Type B pancreatic cell (in vitro differentiated cells): Measurements from ENCODE around the gene SMPD3. TPM values are rescaled to one million over a fixed set of nuclear protein-coding genes. Genes with fewer than 3 reads are reported as not detected.

Experiments
- DNase-seq: peaks from one replicate; pipeline ENCODE4 v3.0.0; 2021; ENCODE audit warnings: mixed read lengths; ENCODE audit not compliant: unreplicated experiment; ENCODE audit errors: extremely low spot score
- H3K27ac Mint-ChIP-seq: 2 replicates; pipeline ENCODE4 v1.8.0; 2021; ENCODE audit warnings: mild to moderate bottlenecking, mixed read lengths
- H3K27me3 Mint-ChIP-seq: 2 replicates; pipeline ENCODE4 v1.8.0; 2021; ENCODE audit warnings: mixed read lengths
- H3K36me3 Mint-ChIP-seq: 2 replicates; pipeline ENCODE4 v1.8.0; 2021; ENCODE audit warnings: mixed read lengths
- H3K4me1 Mint-ChIP-seq: one replicate; pipeline ENCODE4 v1.8.0; 2021; ENCODE audit warnings: mixed read lengths; ENCODE audit not compliant: unreplicated experiment
- H3K4me3 Mint-ChIP-seq: 2 replicates; pipeline ENCODE4 v1.8.0; 2021; ENCODE audit warnings: mild to moderate bottlenecking, mixed read lengths
- H3K9me3 Mint-ChIP-seq: 2 replicates; pipeline ENCODE4 v1.8.0; 2021; ENCODE audit warnings: mixed read lengths
- CTCF ChIP-seq: fragments of 200-600 bp; sonication (generic); conservative IDR thresholded peaks from 2 replicates; pipeline ENCODE4 v1.5.0; 2021; ENCODE audit warnings: antibody characterized with exemption, mild to moderate bottlenecking
- total RNA-seq: library from RNA; stranded (reverse); gene quantifications from 2 replicates; pipeline ENCODE4 v1.2.1, GENCODE V29; 2021; ENCODE audit warnings: low replicate concordance

The SMPD3 gene
- total RNA-seq, 1 donor from 2014 or later, result 4.5 TPM

GRCh38 chr16:68416057-68417046 is 32.0 kb downstream of the SMPD3 start:
- H3K36me3 Mint-ChIP-seq, result no peaks in the 10 kb centered on the region
- peaks cover 18% of the 10 kb centered on the region for H3K4me1 Mint-ChIP-seq
- H3K27me3 Mint-ChIP-seq, result peaks cover 4% of the 10 kb centered on the region
- peak overlapping the region; percentile 74 for H3K27ac Mint-ChIP-seq
- no peak overlapping the region for H3K4me3 Mint-ChIP-seq
- no peak for DNase-seq
- no peak for TF ChIP-seq CTCF
- H3K9me3 Mint-ChIP-seq, result no peaks in the 10 kb centered on the region

DNA sequence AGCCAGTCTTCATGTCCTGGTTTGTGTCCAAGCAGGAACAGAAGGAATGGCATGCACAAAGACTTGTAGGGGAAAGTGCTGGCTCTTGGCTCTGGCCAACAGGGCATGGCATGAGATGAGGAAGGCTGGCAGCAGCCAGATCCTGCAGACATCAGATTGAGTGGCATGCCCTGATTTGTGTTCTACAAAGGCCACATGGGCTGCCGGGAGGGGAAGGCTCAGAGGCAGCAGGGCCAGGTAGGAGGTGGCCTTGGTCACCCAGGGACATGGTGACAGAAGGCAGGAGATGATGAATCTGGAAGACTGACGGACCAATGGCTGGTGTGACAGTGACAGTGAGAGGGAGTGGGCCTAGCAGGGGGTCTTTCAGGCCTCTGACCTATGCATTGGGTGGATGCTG is 33.7 kb downstream of the SMPD3 start:
- no peak overlapping the region for H3K4me3 Mint-ChIP-seq
- peak overlapping the region; percentile 66 for H3K27ac Mint-ChIP-seq
- DNase-seq, result no peak
- no peaks in the 10 kb centered on the region for H3K9me3 Mint-ChIP-seq
- peaks cover 4% of the 10 kb centered on the region for H3K27me3 Mint-ChIP-seq
- TF ChIP-seq CTCF, result no peak
- H3K4me1 Mint-ChIP-seq, result peaks cover 18% of the 10 kb centered on the region
- H3K36me3 Mint-ChIP-seq, result no peaks in the 10 kb centered on the region

DNA sequence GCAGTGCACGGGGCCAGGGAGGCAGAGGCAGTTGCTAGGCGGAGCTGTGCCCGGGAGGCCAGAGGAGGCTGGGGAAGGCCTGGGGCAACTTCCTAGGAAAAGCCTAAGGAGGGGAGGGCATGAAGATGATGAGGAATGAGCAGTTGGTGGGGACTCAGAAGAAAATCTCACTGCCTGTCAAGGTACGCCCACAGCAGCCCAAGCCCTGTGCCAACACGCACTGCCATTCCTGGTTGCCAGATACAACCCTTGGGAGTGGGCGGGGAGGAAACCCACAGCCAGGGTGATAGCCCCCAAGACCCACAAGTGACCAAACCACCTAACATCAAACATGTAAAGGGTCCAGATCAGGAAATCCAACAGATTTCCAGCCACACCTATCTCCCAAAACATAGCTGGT is 36.2 kb downstream of the SMPD3 start:
- Mint-ChIP-seq H3K36me3 (no peaks in the 10 kb centered on the region), H3K27me3 (no peaks in the 10 kb centered on the region), H3K4me3 (no peak overlapping the region), H3K9me3 (no peaks in the 10 kb centered on the region), H3K4me1 (peaks cover 14% of the 10 kb centered on the region), H3K27ac (no peak overlapping the region)
- DNase-seq, result no peak
- TF ChIP-seq CTCF, result no peak

DNA sequence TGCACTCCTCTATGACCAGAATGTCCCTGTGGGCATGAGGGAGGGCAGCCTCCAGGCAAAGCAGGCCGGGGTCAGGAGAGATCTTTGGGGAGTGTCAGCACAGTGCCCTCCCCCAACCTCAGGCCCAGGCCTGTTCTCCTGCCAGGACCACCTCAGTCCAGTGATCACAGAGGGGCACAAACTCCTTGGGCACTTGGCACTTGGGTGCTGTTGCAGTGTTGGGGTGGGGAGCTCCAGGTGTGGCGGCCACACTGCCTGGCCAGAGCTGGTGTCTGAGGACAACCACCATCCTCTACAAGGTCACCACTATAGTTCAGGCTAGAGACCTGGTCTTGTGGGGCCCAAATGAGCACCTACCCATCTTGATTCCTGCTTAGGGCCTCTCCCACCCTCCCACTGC is 37.2 kb downstream of the SMPD3 start:
- TF ChIP-seq CTCF, result no peak
- Mint-ChIP-seq H3K27ac (no peak overlapping the region), H3K9me3 (no peaks in the 10 kb centered on the region), H3K27me3 (peaks cover 5% of the 10 kb centered on the region), H3K4me3 (no peak overlapping the region), H3K4me1 (peaks cover 18% of the 10 kb centered on the region), H3K36me3 (no peaks in the 10 kb centered on the region)
- DNase-seq, result no peak

GRCh38 chr16:68408967-68409366 is 39.3 kb downstream of the SMPD3 start:
- DNase-seq, result no peak
- Mint-ChIP-seq H3K27ac (no peak overlapping the region), H3K9me3 (no peaks in the 10 kb centered on the region), H3K4me1 (peaks cover 10% of the 10 kb centered on the region), H3K36me3 (no peaks in the 10 kb centered on the region), H3K27me3 (peaks cover 9% of the 10 kb centered on the region), H3K4me3 (no peak overlapping the region)
- no peak for TF ChIP-seq CTCF
